ENCODE measurements around the gene ABLIM2. TPM values are rescaled to one million over a fixed set of nuclear protein-coding genes. Genes with fewer than 3 reads are reported as not detected.
A peak's percentile ranks its signal among the peaks of the same experiment; 100 is the strongest.

Gene ABLIM2
- total RNA-seq, 1 experiment from 2014 or later: 1.0 TPM

DNA sequence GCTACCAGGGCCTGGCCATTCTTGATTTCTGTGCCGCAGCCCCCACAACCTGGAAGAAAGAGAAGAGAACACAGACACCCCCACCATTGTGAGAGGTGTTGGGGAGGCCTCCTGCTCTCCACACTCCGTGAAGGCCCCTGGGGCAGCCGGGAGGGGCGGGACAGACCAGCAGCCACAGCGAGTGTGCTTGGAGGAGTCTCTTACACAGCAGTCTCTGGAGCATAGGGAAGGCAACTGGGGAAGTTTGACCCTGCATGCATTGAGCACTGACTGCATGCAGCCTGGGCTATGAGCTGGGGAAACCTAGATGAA, 77.9 kb downstream of the ABLIM2 start:
- no peak overlapping the region for H2AK5ac ChIP-seq (ENCODE audit: insufficient read length, low read length)
- peak overlapping the region in 1 of 3 experiments; percentile 95; a peak in 1 of 7 replicates for H3K27ac Mint-ChIP-seq

More for the DNA sequence above, 77.9 kb downstream of the ABLIM2 start:
- Histone ChIP-seq H2BK15ac (ENCODE audit: low read depth, low read length) (no peak overlapping the region), H4K20me1 (ENCODE audit: control insufficient read depth, insufficient read depth, insufficient read length) (no peaks in the 10 kb centered on the region), H3T11ph (ENCODE audit: low read length) (no peak overlapping the region), H3K79me1 (ENCODE audit: insufficient read depth, low read depth, low read length, poor library complexity, severe bottlenecking) (no peaks in the 10 kb centered on the region), H3K14ac (ENCODE audit: insufficient read depth, low read length) (peak overlapping the region; percentile 81), H2BK12ac (ENCODE audit: insufficient read length, low read depth, low read length) (no peak overlapping the region), H3K4me2 (ENCODE audit: insufficient read depth, insufficient read length, low read length) (peak overlapping the region; percentile 18), H3K4ac (ENCODE audit: low read depth, low read length) (no peak overlapping the region), H3K9ac (ENCODE audit: extremely low read depth, insufficient read length, low read length) (no peak overlapping the region), H4K8ac (replicated peaks; ENCODE audit: insufficient read length, low read depth, low read length) (no peak overlapping the region), H3K79me2 (ENCODE audit: insufficient read depth, low read length) (no peaks in the 10 kb centered on the region), H2BK5ac (ENCODE audit: insufficient read length, low read length) (no peak overlapping the region), H2BK120ac (ENCODE audit: low read depth, low read length, poor library complexity, severe bottlenecking) (no peak overlapping the region), H2BK20ac (ENCODE audit: low read depth, low read length, poor library complexity, severe bottlenecking) (no peak overlapping the region), H3K23me2 (ENCODE audit: insufficient read length, low read depth, low read length, poor library complexity, severe bottlenecking) (no peaks in the 10 kb centered on the region), H3K4me1 (ENCODE audit: insufficient read depth, low read length) (peaks cover 2% of the 10 kb centered on the region; the same call in 1 of the 2 replicates), H3K18ac (ENCODE audit: insufficient read length, low read depth, low read length) (no peak overlapping the region), H4K5ac (ENCODE audit: insufficient read length, low read depth, low read length) (no peak overlapping the region), H3K27ac (ENCODE audit: insufficient read length, low read depth, low read length) (no peak overlapping the region), H3K9me3 (ENCODE audit: control insufficient read depth, low read depth, low read length) (no peaks in the 10 kb centered on the region), H3K56ac (ENCODE audit: insufficient read length, low read depth, low read length) (no peak overlapping the region), H2AFZ (ENCODE audit: low read length) (no peak overlapping the region), H3K23ac (ENCODE audit: insufficient read length, low read depth, low read length) (no peak overlapping the region), H4K91ac (ENCODE audit: insufficient read length, low read depth, low read length) (no peak overlapping the region), H3K27me3 (ENCODE audit: insufficient read depth, low read length) (no peaks in the 10 kb centered on the region)
- no peak overlapping the region for H3K4me3 Mint-ChIP-seq
- H3K27me3 Mint-ChIP-seq (ENCODE audit: low read depth): no peaks in the 10 kb centered on the region
- peaks cover 19 to 33% of the 10 kb centered on the region in 2 experiments for H3K4me1 Mint-ChIP-seq
- TF ChIP-seq, protein P1, sequence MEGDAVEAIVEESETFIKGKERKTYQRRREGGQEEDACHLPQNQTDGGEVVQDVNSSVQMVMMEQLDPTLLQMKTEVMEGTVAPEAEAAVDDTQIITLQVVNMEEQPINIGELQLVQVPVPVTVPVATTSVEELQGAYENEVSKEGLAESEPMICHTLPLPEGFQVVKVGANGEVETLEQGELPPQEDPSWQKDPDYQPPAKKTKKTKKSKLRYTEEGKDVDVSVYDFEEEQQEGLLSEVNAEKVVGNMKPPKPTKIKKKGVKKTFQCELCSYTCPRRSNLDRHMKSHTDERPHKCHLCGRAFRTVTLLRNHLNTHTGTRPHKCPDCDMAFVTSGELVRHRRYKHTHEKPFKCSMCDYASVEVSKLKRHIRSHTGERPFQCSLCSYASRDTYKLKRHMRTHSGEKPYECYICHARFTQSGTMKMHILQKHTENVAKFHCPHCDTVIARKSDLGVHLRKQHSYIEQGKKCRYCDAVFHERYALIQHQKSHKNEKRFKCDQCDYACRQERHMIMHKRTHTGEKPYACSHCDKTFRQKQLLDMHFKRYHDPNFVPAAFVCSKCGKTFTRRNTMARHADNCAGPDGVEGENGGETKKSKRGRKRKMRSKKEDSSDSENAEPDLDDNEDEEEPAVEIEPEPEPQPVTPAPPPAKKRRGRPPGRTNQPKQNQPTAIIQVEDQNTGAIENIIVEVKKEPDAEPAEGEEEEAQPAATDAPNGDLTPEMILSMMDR (conservative IDR thresholded peaks at IDR 0.05): no peak
- no peaks in the 10 kb centered on the region for H3K9me3 Mint-ChIP-seq
- H3K36me3 Mint-ChIP-seq (ENCODE audit: insufficient read depth in 1 of 3, low read depth in 3 of 3): no peaks in the 10 kb centered on the region; a peak in 1 of 7 replicates
- WGBS (ENCODE audit: extremely low coverage, insufficient read length, low lambda C conversion rate): no CpG with 5 or more reads among the region's 5 CpGs
- no peak for DNase-seq
